Activated CD8-positive, alpha-beta memory T cell treated with anti-CD3 and anti-CD28 coated beads for 36 hours (primary cell): ENCODE measurements around the gene CAMK2A. TPM values are rescaled to one million over a fixed set of nuclear protein-coding genes. Genes with fewer than 3 reads are reported as not detected.

Experiments
- CTCF ChIA-PET: fragments of 350-600 bp; sonication (Branson Sonifier 250); formaldehyde crosslinking; loops from one replicate; lab custom pipeline; 2021; ENCODE audit warnings: antibody characterized with exemption; lab: Charles Lee
- POLR2A ChIA-PET: fragments of 350-600 bp; sonication (Branson Sonifier 250); formaldehyde crosslinking; loops from one replicate; lab custom pipeline; 2021; ENCODE audit warnings: antibody characterized with exemption; lab: Charles Lee
- total RNA-seq, 2 experiments: library from RNA; stranded (reverse); gene quantifications; one replicate each; pipeline ENCODE4 v1.2.3, GENCODE V29; 2021

The CAMK2A gene
- total RNA-seq, 2 experiments from 2014 or later = not detected

DNA sequence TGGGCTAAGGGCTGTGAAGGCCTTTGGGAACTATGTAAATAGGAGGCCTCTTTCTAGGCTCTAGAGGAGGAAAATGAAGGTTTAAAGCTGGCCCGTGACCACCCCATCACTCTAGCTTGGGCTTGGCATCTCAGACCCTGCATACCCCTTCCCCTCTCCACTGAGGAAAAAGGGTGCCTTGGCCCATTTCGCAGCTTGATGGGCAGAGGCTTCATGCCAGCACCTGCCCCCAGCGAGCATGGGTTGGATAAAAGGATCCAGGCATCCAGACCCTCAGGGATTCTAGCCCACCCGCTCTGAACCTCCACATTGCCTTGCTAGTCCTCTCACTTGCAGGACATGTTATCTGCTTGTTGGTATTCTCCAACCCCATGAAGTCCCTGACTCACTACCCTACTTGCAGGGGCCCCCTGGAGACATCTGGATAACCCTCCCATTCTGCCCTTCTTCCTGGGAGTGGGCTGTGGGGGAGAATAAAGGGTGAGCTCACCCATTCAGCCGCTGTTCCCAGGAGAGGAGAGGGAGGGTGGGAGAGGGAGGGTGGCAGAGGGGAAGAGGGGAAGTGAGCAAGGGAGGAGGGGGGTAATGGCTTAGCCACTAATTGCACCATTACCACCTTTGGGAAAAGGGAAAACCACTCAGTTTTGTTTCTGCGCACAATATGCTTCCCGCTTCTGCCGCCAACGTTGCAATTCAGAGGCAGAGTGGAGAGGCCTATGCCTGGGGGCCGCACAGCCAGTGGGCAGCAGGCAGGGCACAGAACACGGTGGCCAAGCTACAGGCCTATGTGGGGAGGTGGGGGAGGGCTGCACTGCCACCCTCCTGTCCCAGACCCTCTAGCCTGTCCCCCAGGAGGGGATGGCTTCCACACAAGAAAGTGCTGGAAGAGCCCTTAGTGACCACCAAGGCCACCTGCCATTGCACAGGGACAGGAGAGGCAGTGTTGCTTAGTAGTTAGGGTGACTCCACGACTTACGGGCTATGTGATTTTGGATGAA is 2.1 kb upstream of the CAMK2A start:
- CTCF ChIA-PET = no interaction called here

GRCh38 chr5:150288791-150289190 is 782 bp downstream of the CAMK2A start:
- POLR2A ChIA-PET = no interaction called here
- CTCF ChIA-PET = no interaction called here

More for the DNA sequence above, 2.1 kb upstream of the CAMK2A start:
- POLR2A ChIA-PET = no interaction called here

DNA sequence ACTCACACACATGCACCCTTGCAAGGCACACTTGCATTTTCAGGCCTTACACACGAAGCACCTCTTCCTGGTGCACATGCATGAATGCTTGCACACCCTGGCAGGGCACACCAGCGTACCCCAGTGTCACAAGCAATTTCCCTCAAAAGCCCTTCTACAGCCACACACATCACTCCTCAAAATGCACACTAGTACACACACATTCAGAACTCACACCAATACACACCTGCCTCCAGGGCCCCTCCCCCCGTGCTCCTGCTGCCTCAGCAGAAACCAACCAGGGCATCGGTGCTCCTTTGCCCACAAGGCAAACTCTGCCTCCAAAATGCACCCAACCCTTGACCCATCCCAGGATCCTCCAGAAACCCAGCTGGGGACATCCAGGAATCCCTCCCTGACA is 1.2 kb downstream of the CAMK2A start:
- CTCF ChIA-PET = no interaction called here
- POLR2A ChIA-PET = no interaction called here

- ChIA-PET POLR2A (no interaction called here), CTCF (no interaction called here)
Observed at GRCh38 chr5:150286820-150287219, 2.8 kb downstream of the CAMK2A start.

GRCh38 chr5:150285114-150285513 is 4.5 kb downstream of the CAMK2A start:
- CTCF ChIA-PET = no interaction called here

GRCh38 chr5:150284311-150284710 is 5.3 kb downstream of the CAMK2A start:
- POLR2A ChIA-PET = no interaction called here
- CTCF ChIA-PET = no interaction called here

More at GRCh38 chr5:150285114-150285513, 4.5 kb downstream of the CAMK2A start:
- POLR2A ChIA-PET = no interaction called here

- ChIA-PET POLR2A (no interaction called here), CTCF (no interaction called here)
Observed at GRCh38 chr5:150283904-150284303, 5.7 kb downstream of the CAMK2A start.

- CTCF ChIA-PET = no interaction called here
- POLR2A ChIA-PET = no interaction called here
Observed at GRCh38 chr5:150281987-150282386, 7.6 kb downstream of the CAMK2A start.

GRCh38 chr5:150279330-150280020 is 10.1 kb downstream of the CAMK2A start:
- ChIA-PET CTCF (no interaction called here), POLR2A (no interaction called here)

GRCh38 chr5:150278916-150279315 is 10.7 kb downstream of the CAMK2A start:
- ChIA-PET CTCF (no interaction called here), POLR2A (interaction anchor here (0.7 kb wide), 1 partner anchor 248 kb away, joined by 5 read pairs; no protein-coding TSS in a partner anchor)

DNA sequence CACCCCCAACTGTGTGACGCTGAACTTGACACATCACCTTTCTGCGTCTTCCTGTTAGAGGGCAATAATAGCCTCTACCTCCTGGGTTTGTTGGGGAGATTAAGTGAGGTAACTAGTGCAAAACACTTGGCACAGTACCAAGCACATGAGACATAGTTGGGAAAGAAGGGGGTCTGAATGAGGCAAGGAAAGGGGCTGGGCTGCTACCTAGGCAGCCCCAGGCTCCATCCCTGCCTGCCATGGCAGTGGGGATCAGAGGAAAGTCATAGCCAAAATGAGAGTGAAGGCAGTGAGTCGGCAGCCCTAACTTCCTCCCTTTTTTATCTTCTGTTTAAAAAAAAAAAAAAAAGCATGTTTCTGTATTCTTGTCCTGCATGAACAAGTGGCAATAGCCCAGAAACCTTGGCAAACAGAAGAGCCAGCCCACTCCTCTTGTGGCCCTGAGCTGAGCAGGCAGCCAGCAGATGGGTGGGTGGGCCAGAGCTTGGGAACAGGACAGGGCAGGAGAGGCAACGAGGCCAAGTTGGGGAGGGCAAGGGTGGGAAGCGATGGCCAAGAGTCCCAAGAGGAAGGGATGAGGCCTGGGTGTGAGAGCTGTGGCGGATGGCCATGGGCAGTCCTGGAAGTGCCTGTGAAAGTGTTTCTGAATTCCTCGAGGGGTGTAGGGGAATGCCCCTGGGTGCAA is 11.4 kb downstream of the CAMK2A start:
- ChIA-PET POLR2A (interaction anchor here (0.7 kb wide), 1 partner anchor 248 kb away, joined by 5 read pairs; no protein-coding TSS in a partner anchor), CTCF (no interaction called here)

DNA sequence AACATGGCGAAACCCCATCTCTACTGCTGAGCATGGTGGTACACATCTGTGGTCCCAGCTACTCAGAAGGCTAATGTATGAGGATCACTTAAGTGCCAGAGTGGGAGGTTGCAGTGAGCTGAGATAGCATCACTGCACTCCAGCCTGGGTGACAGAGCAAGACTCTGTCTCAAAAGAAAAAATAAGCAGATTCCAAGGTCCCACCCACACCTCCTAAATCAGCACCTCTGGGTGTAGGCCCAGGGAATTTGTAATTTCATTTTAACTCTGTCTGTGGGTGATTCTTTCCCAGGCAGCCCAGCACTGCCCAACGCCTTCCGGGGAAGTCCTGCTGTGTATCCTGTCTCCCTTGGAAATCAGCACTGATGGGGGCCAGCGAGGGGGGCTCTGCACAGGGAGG is 12.5 kb downstream of the CAMK2A start:
- ChIA-PET POLR2A (no interaction called here), CTCF (no interaction called here)

DNA sequence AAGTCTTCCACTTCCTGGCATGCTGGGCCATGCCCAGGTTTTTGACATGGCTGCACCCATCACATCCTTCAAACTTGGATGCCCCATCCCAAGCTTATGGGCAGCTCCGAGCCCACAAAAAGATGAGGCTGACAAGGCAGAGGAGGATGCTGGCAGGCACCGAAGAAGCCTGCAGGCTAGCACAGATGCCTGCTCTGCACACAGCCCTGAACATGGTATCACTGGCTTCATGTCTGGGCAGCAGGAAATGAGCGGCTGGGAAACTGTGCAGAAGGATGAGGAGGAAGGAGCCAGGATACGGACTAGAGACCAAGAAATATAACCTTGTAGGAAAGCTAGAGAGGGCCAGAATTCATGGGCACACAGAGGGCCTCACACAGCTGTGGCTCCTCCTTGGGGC is 14.8 kb downstream of the CAMK2A start:
- POLR2A ChIA-PET = interaction anchor here (0.6 kb wide), 1 partner anchor 213 kb away, joined by 3 read pairs; no protein-coding TSS in a partner anchor
- CTCF ChIA-PET = no interaction called here

DNA sequence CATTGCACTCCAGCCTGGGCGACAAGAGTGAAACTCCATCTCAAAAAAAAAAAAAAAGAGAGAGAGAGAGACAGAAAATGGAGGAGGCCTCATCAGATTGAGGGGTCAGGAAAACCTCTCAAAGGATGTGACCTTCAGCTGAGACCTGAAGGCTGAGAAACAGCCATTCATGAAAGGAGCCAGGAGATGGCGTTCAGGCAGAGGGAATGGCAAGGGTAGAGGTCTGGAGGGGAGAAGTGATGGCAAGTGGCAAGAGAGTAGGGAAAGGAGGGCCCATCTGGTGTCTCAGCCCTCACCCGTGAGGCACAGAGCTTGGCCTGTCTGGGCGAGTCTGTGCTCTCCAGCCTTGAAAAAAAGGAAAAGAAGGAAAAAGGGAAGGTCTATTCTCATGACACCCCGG is 17.0 kb downstream of the CAMK2A start:
- ChIA-PET POLR2A (no interaction called here), CTCF (no interaction called here)

- CTCF ChIA-PET = no interaction called here
- POLR2A ChIA-PET = no interaction called here
Observed at GRCh38 chr5:150271923-150272322, 17.6 kb downstream of the CAMK2A start.

- ChIA-PET CTCF (no interaction called here), POLR2A (no interaction called here)
Observed at GRCh38 chr5:150271296-150271692, 18.3 kb downstream of the CAMK2A start.

DNA sequence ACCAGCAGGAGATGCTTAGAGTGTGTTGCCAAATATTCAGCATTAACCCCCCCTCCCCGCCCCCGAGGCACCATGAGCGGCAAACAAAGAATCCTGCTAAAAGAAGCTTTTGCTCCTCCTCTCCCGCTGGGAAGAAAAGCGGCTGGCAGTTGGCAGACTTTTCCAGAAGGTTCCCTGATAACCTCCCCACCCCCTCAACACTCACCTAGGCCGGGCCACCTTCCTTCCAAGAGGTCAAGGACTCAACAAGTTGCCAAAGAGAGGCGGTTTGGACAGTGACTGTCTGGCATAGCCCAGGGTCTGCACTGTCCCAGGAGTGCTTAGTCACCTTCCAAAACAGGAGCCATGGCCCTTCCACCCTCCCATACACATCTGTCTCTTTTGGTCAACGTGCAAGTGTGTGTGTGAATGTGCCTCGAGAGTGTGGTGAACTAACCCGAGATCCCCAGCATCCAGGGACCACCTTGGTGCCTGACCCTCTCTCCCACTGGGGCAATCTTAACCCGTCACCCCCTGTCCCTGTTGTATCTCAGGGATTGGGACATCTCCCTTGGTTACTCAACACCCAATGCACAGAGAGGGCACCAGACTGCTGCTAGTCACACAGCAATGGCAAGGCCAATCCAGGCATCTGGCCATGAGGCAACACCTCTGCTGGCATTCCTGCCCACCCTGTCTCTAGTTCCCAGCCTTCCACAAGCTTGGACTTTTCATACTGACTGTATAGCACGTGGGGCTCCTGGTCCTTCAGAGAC is 18.9 kb downstream of the CAMK2A start:
- ChIA-PET POLR2A (no interaction called here), CTCF (no interaction called here)

DNA sequence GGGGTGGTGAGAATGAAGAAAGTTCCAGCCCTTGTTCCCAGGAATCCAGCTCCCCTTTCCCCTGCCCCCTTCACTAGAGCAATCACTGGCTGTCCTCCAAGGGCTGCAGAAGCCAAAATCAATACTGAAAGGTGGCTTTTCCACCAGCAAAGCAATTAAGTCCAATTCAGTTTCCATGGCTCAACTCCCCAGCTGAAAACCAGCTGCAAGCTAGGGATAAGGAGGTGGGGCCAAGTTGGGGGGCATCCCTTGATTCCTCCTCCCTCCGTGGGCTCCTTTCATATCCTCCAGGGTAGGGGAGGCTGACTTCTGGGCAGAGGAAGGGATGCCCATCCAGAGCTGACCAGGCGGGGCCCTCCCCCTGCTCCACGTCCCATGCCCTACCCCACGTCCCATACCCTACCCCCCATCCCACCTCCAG is 22.7 kb downstream of the CAMK2A start:
- ChIA-PET CTCF (interaction anchor here (0.6 kb wide), 1 partner anchor 1045 kb away, joined by 3 read pairs; no protein-coding TSS in a partner anchor), POLR2A (no interaction called here)

DNA sequence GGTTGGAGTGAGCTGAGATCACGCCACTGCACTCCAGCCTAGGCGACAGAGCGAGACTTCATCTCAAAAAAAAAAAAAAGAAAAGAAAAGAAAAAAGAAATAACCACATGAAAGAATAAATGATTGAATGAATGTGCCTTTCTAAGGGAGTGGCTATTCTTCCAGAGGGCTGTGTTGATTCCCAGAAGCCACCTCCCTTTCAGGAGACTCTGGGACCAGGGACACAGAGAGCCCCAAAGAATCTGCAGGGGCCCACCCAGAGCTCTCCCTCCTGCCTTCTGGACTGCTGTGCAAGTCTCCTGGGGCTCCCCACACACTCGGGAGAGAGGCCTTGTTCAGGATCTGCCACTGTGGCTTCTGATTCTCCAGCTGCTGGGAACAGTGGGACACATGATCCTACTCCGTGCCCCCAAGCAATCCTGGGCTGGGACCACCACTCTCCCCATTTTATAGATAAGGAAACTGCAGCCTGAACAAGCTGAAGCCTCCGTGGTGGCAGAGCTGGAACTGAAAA is 23.6 kb downstream of the CAMK2A start:
- CTCF ChIA-PET = no interaction called here
- POLR2A ChIA-PET = no interaction called here
